ENCODE measurements around the gene LPCAT1.
"Not testable (repeated sequence)": the region's sequence is repeated elsewhere in the genome, so short reads cannot be mapped to it uniquely, and the experiment has no call there.

LPCAT1 gene, protein sequence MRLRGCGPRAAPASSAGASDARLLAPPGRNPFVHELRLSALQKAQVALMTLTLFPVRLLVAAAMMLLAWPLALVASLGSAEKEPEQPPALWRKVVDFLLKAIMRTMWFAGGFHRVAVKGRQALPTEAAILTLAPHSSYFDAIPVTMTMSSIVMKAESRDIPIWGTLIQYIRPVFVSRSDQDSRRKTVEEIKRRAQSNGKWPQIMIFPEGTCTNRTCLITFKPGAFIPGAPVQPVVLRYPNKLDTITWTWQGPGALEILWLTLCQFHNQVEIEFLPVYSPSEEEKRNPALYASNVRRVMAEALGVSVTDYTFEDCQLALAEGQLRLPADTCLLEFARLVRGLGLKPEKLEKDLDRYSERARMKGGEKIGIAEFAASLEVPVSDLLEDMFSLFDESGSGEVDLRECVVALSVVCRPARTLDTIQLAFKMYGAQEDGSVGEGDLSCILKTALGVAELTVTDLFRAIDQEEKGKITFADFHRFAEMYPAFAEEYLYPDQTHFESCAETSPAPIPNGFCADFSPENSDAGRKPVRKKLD

DNA sequence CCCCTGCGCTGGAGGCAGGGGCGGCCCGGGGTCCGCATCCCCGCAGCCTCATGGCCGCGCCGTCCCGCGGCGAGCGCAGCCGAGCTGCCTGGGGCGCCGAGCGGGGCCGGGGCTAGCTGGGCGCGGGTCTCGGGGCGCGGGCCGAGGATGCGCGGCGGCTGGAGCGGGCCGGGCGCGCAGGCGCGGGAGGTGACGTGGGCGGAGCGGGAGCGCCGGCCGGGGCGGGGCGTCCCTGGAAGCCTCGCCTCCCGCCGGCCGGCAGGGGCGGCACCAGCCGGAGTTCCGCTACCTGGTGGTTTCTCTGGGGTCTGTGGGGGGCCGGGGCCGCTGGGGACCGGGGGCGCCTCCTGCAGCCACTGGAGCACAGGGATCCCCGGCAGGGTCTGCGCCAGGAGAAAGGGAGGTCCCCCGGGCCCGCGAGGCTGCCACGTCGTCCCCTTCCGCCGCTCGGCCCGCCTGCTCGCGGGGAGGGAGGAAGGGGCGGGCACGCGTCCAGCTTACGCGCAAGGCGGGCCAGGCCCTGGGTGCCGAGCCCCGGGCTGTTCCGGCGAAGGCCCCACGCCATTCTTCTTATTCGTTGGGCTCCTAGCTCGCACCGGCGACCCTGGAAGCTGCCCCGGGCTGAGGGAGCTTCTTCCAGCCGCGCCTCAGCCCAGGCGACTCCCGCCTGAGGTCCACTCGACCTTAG is at the start of gene LPCAT1:
Gene LPCAT1, minus strand, starts transcription at position 168 of the 688 bp plus-strand sequence. Its CDS starts 116 bp downstream, at position 52.
- peak; percentile 75 for DNase-seq

DNA sequence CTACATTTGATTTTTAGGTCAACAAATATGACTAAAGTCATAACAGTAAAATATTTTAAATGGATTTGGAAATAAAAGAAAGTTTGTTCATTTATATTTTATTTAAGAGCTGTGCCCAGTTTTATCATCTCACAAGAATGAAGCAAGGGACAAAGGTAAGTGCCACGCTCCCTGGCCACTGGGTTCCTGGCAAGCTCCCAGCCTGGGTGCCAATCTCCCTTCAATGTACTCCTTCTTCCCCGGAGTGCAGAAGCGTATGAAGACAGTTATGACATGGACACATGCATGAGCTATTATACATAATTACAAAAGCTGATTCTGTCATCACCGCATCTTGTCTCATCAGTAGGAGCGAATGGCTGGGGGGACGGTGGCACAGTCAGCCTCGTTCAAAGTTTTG is 48.1 kb upstream of the LPCAT1 start:
- not testable (repeated sequence) for DNase-seq

DNA sequence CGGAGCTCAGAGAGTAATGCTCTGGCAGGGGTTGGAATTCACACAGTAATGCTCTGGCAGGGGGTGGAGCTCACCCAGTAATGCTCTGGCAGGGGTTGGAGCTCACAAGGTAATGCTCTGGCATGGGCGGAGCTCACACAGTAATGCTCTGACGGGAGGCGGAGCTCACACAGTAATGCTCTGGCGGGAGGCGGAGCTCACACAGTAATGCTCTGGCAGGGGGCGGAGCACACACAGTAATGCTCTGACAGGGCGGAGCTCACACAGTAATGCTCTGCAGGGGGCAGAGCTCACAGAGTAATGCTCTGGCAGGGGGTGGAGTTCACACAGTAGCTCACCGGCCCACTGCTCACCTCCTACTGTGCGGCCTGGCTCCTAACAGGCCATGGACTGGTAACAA is 47.2 kb upstream of the LPCAT1 start:
- no peak for DNase-seq

DNA sequence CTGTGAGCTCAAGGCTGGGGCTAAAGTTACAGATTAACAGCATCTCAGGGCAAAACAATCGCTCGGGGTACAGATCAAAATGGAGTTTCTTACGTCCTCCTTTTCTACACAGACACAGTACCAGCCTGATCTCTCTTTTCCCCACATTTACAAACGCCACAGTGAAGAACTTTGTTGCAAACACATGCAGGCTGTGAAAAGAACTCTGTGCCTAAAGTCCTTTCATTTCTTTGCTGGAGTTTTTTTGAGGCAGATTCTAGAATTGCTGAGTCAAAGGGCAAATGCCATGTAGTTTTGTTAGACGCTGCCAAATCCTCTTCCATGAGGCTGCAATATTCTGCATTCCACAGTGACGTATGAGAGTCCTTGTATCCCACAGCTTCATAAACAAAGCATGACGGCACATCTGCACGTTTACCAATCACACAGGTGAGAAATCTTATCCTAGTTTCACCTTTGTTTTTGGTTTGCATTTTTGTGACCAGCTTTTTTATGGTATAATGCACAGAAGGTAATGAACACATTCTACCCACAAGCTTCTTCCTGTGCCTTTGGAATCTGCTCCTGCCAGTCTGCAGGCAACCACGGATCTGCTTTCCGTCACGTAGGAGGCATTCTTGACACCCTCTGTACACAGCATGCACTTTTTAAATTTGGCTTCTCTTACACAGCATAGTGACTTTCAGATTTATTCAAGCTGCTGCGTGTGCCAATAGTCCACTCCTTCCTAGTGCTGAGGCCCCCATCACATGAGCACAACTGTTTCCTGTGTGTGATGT is 44.6 kb upstream of the LPCAT1 start:
- no peak for DNase-seq

DNA sequence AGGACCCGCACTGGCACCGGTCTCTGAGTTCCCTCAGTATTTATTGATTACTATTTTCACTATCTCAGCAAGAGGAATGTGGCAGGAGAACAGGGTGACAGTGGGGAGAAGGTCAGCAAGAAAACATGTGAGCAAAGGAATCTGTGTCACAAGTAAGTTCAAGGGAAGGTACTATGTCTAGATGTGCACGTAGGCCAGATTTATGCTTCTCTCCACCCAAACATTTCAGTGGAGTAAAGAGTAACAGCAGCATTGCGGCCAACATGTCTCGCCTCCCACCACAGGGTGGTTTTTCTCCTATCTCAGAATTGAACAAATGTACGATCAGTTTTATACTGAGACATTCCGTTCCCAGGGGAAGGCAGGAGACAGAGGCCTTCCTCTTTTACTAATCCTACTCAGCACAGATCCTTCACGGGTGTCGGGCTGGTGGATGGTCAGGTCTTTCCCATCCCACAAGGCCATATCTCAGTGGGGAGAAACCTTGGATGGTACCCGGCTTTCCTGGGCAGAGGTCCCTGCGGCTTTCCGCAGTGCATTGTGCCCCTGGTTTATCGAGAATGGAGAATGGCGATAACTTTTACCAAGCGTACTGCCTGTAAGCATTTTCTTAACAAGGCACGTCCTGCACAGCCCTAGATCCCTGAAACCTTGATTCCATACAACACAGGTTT is 43.9 kb upstream of the LPCAT1 start:
- DNase-seq: not testable (repeated sequence)

DNA sequence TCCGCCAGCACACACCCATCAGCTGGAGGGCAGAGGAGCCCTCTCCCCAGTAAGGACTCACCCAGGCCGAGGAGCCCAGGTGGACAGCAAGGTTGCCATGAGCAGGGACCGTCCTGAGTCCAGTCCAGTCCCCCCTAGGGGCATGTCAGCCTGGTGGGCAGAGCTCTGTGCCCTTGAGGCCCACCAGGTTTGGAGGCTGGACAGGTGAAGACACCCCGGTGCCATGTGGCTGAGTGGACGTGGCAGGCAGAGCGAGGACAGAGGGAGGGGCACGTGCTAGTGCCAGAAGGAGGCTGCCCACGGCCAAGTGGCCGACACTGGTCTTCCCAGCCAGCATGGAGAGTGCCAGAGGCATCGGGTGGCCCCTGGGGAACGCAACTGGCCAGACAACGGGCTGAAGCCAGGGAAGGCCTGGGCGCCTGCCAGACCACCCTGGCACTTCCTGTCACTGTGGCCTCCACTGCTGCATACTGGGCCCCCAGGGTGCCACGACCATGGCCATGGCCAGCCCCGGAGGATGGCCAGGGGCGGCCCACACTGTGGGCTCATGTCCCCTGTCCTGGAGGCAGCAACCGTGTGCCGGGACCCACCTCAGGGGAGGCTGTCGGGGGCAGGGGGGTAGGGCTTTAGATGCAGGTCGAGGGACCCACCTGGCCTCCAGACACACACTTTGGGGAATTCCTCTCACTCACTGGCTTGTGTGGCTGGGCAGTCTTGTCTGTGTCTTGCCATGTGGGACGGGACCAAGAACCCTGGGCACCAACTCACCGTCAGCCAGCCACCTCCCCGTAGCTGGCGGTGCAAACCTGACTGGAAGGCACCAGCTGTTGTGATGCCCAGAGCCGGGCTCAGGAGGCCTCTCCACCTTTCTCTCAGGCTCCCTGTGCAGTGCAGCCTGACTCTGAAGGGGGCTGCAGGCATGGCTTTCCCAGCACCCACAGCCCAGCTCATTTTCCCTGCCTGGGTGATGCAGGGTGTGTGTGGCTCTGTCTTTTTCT is 42.3 kb upstream of the LPCAT1 start:
- no peak for DNase-seq

DNA sequence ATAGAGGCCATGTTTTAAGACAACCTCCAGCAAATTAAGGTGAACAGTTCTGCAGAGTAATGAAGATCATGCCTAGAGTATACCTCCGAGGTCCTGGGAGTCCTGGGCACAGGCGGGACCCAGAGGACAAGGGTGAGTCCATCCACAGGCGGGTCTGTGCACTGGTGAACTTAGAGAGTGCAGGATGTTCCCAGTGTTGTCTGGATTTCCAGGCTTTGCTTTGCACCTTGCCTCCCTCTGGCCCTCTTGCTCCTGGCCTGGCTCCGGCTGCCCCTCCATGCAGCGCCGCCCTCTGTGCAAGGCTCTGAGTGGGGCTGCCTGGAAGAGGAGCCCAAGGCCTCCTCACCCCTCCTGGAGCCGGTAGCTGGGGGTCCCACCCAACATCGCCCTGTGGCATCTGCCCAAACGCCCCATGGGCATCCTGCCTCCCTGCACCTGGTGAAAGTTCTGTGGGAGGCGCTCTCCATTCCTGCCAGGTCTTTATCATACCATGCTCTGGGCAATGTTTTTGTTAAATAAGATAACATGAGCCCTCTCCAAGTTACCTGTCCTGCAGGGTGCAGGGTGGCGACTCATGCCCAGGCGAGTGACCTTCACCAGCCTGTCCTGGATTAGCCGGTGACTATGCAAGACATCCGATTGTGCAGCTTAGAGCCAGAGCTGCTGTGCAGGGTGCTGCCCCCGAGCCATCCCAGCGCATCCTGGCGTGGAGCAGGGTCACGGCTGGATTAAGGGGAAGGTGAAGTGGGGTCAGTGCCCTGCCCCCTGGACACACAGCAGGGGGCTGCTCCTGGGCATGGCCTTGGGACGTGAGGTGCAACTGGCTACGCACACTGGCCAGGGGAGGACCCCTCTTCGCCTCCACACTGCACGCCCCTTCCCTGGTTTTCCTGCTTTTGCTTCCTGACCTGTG is 41.3 kb upstream of the LPCAT1 start:
- DNase-seq: no peak

DNA sequence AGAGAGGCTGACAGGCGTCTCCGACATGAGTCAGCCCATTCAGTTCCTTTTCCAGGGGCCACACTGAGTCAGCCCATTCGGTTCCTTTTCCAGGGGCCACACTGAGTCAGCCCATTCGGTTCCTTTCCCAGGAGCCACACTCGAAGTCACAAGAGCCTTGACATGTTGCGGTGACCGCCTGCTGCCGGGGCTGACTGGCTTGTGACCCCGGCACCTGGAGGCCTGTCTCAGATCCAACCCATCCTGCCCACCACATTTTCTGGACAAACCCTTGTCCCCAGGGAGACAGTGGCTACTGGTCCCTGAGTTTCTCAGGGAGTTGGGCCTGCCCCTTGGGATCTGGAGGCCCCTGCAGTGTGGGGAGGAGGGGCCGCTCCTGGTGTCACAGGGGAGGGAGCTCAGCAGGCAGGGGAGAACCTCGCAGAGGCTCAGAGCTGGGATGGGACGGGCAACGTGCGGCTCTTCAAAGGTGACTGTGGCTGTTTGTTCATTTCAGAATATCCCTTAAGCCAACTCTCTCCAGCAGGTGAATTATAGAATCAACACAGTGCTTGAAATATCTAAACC is 40.5 kb upstream of the LPCAT1 start:
- no peak for DNase-seq

DNA sequence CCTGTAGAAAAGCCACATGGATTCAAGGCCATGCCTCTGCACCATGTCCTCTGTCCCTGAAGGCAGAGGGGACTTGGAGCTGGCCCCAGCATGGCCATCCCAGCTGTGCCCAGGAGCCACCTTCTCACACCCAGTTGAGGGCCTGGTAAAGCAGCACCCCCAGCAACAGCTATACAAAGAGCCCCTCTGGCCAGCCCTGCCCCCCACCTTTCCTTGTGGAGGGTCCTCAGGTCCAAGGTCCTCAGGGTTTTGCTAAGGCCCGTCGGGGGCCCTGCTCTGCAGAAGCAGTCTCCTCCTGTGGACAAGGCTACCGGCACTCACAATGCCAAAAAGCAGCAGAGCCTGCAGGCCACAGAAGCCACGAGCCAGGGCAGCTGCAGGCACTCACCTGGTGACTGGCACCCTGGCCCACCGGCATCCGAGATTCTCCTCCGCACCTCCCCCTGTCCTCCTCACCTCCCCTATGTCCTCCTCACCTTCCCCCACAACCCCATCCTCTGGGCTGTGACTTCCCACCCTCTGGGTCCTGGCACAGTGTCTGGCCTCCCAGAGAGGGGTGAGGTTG is 39.9 kb upstream of the LPCAT1 start:
- no peak for DNase-seq

DNA sequence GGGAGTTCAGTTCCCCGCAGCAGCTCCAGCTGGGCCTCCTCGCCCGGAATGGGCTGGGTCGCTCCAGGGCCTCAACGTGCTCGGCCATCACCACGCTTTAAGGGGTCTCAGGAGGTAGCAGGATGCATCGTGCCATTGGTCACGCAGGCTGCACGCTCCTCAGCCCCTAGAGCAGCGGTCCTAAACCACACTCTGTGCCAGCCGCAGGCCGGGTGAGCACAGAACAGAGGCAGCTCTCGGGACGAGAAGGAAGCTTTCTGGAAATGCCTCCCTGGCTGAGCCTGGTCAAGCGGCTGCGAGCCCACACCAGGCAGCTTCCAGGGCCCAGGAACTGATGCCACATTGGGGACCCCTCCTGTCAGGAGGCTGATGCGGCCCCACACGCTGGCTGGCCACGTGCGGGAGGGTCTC is 39.3 kb upstream of the LPCAT1 start:
- DNase-seq: no peak

DNA sequence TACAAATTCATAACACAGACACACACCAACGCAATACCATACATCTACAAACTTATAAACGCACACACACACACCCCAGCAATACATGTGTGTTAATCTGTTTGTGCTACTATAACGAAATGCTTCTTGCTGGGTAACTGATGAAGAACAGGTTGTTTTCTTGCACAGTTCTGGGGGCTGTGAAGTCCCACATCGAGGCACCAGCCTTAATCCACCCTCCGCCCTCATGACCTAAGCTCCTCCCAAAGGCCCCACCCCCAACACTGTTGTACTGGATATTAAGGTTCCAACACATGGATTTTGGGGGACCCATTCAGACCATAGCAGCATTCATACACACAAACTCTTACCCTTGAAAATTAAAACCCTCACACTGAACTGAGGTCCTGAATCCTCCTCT is 38.8 kb upstream of the LPCAT1 start:
- no peak for DNase-seq

DNA sequence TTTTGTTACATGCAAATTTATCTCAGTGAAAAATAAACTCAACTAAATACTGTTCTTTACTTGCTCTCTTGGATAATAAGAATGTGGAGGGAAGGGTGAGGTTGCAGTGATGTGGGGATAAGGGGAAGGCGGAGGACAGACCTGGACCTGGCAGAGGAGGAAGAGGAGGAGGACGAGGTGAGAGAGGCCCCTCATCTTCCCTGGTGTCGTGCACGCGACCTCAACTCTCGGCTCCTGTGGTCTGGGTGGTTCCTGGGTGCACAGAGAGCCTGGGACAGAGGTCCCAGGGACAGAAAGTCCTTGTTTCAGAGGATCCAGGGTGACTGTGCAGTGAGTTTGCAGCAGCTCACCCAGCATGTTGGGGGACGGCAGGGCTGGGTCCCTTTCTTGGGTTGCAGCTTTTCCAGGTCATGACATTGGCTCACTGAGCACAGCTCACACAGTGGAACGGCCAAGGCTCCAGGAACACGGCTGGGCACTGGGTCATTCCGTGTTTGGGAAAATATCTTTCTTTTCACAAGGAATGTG is 37.7 kb upstream of the LPCAT1 start:
- no peak for DNase-seq

DNA sequence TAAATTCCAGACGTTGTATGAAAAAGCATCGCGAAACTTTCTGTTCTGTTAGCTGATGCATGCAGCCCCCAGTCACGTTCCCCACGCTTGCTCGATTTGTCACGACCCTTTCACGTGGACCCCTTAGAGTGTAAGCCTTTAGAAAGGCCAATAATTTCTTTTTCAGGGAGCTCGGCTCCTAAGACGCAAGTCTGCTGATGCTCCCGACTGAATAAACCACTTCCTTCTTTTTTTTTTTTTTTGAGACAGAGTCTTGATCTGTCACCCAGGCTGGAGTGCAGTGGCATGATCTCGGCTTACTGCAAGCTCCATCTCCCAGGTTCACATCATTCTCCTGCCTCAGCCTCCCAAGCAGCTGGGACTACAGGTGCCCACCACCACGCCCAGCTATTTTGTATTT is 36.7 kb upstream of the LPCAT1 start:
- DNase-seq: not testable (repeated sequence)

DNA sequence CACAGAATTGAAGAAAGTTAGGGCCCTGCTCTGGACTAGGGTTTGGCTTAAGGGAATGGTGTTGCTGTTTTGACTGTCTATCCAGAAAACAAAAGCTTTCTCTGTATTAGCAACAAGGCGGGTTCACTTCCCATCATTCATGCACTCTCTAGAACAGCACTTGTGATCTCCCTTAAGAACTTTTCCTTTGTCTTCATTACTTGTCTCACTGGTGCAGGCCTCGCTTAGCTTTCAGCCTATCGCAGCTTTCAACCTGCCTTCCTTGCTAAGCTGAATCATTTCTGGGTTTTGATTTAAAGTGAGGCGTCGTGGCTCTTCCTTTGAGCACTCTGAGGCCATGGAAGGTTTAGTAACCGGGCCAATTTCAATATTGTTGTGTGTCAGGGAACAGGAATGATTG is 35.2 kb upstream of the LPCAT1 start:
- DNase-seq: no peak

DNA sequence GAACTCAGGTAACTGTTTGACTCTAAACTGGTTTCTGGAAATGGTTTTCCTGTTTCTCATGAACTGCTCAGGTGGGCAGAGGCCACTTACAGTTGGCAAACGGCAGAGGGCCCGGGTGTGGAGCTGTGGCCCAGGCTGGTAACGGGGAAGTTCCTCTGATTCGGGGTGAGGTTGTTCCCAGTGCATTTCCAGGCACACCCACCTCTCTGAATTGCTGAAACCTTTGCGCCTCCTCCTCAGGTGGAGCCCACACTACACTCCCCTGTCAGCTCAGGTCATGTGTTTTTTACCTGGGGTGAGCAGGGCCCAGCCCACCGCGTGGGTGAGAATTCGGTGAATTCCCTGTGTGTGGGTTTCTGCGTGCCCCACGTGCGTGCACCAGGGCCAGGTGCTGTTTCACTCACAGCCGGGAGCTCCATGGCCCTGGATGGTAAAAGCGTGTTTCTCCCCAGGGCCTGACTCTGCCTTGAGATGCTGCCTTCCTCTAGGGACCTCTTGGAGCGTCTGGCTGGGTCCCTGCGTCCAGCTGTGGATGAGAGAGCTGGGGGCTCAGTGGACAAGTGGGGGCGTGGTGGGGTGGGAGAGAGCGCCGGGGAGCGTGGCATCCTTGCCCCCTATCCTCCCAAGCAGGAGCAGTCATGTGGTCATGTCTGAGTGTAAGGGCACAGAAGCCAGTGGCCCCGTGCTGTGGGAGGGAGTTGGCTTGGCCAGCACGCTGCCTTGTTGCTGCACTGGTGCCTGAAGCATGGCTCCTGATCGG is 33.5 kb upstream of the LPCAT1 start:
- no peak for DNase-seq

DNA sequence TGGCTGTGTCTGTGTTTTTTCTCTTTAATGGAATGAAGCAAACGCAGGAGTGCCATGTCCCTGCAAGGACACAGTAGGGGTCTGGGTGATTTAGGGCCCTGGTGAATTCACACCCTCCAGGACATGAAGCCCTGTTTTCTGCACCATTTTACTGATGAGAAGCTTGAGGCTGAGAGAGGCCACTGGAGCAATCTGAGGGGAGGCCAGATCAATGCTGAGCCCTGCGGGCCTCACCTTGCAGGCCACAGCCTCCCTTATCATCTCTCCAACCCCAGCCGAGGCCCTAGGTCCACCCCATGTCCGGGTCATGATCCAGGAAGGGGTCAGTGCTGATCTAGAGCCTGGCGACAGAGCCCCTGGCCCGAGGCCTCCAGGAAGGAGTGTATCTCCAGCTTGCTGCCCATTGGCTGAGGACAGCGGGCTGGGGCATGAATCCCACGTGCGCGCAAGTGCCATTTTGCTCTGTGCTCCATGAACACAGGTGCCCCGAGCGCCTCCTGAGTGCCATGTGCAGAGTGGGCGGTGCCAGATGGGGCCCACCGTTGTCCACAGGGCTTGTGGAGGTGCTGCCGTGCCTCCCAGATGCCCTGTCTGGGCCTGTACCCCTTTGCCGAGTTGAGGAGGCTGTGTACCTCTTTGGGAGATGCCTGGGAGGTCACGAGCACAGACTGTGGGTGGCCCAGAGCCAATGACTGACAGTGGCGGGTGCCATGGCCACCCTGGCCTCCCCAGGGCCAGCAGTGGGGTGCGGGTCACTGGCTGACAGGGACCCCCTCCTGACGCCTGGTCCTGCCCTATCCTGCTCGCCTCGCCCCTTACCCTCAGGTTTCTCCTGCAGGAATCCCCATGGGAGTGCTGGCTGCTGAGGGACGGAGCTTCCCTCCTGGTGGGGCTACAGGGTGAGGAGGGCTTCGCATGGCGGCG is 32.3 kb upstream of the LPCAT1 start:
- DNase-seq: no peak
